Limb (tissue), 2 donors: ENCODE data around the gene UBR4.

ENCODE experiments used
- DNase-seq, 2 donors: peaks; one replicate each; pipeline ENCODE4 v3.0.0-alpha.2; 2016; ENCODE audit errors: extremely low spot score in 2 of 2

The UBR4 gene

DNA sequence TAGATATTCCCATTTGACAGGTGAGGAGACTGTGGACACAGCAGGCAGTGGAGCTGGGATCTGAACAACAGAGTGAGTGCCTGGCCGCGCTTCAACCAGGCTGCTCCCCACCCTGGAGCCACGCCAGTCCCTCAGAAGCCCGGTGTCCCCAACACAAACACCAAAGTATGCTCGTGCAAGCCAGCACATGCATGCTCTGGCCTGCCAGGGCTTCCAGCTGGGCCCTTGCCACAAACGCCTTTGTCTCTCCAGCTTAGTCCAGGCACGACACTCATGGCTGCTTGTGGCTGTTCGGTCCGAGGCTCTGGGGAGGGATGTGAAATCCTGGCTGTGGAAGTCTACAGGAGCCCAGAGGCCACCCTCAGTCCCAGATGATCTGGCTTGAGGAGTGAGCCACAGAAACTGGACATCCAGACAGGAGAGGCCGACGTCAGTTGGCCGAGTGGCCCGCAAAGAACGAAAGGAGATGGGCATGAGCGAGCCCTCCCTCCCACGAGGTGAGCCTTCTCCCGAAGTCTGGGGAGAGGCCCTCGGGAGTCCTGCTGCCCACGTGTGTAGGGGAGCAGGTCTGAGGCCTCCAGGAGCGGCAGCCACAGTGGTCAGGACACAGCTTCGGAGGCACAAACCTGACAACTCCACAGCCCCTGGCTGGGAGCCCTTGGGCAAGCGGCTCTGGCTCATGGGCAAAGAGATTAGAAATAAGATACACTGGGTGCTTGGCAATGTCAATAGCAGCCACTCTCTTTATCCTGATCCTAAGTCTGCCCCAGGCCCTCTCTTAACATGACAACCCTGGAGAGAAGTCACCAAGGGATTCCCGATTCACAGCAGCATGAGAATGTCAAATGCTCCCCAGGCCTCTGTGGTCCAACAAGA lies 136.5 kb downstream of the UBR4 start:
- no peak for DNase-seq

DNA sequence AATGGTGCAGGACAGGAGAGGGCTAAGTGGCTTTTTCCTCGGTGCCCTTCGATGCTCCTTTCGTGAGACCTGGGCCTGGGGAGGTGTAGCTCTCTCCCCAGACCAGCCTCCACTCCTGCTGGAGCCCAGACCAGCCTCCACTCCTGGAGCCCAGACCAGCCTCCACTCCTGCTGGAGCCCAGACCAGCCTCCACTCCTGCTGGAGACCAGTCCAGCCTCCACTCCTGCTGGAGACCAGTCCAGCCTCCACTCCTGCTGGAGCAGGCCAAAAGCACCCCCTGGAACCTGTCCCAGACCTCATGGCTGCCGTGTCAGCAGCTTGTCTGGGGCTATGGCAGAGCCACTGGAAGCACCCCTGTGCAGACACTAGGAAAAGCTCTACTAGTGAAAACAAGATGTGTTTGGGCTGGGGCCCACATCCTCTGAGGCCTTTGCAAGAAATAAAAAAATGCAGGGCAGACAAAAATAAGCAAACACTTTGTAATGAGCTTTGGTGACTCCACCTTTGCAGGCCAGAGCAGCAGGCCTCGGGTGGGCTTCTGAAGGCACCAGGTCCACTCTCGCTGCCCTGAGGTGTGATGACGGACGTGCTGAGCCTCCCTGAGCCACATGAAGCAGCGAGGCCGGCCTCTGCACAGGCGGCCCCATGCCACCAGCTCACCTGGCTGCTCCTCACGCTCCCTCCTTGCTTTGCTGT lies 137.6 kb downstream of the UBR4 start:
- DNase-seq, result no peak

- DNase-seq, result no peak
Observed at GRCh38 chr1:19071674-19072281, 138.3 kb downstream of the UBR4 start.

DNA sequence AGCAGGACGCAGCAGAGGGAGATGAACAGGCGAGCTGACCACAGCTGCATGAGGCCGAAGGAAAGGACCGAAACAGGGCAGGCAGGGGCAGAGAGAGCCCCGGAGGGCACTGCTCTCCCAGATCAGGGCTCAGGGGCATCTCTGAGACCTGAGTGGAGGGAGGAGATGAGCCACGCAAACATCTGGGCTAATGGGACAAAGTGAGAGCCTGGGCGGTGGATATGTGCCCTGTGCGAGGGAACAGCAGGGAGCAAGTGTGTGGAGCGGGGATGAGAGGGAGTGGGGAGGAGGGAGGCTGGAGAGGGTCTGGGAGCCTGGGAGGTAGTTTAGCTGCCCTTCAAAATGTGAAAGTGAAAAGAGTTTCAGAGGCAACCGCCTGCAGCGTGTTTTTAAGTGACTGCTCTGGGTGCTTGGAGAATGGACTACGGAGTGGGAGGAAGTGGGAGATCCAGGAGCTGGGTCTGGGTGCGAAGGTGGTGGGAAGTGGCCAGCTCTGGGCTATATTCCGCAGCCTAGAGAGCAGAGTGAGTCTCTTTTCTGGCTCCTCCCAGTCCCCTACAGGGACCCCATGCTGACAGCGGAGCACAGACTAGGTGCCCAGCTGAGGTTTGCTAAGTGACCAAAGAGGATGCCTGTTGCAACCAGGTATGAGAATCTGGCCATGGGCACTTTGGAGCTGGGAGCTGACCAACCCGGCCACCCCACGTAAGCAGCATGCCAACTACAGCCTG lies 139.0 kb downstream of the UBR4 start:
- DNase-seq, result no peak

DNA sequence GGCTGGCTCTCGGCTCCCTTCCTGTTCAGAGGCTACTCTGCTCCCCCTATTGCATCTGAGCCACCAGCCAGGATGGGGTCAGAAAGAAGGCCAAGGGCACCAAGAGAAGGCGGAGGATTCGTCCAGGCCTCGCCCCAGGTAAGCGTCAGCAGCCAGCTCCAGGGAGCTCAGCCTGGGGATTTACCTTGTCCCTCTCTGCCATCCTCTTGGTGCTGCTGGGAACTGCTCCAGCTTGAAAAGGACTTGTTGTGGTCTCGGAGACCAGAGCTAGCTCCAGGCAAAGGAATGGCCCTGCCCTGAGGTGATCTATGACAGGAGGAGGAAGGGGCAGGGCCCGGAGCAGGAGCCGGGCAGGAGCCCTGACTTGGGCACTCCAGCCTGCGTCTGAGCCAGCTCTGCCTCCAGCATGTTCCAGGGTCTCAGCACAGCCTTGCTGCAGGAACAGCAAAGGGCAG lies 139.8 kb downstream of the UBR4 start:
- no peak for DNase-seq

DNA sequence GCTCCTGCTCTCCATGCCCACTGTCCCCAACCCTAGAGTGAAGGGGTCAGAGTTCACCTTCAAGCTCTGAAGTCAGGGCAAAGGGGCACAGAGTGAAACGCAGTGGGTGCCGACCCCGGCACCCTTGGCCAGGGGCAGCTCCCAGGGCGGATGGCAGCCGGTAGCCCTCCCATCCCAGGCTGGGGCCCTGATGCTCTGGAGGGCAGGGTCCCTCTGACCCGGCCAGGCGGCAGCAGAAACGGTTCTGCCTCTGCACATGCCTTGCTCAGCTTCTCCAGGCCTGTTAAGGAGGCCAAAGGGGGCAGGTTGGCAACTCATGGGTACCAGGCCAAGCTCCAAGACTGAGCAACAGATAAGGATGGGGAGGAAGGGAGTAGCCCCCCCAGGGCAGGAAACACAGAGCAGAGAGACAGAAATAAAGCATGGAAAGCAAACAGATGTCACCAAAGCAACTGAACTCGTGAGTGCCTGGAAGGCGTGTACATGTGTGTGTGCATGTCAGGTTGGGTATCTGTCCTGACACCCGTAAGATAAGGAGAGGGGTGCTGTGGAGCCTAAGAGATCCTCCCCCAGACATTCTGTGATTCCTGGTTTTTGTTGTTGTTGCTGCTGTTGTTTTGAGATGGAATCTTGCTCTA lies 141.3 kb downstream of the UBR4 start:
- DNase-seq, result no peak

- DNase-seq, result no peak
Observed at GRCh38 chr1:19067912-19068638, 142.0 kb downstream of the UBR4 start.

GRCh38 chr1:19067182-19067911 lies 142.7 kb downstream of the UBR4 start:
- DNase-seq, result no peak

GRCh38 chr1:19066874-19067181 lies 143.2 kb downstream of the UBR4 start:
- DNase-seq, result no peak

DNA sequence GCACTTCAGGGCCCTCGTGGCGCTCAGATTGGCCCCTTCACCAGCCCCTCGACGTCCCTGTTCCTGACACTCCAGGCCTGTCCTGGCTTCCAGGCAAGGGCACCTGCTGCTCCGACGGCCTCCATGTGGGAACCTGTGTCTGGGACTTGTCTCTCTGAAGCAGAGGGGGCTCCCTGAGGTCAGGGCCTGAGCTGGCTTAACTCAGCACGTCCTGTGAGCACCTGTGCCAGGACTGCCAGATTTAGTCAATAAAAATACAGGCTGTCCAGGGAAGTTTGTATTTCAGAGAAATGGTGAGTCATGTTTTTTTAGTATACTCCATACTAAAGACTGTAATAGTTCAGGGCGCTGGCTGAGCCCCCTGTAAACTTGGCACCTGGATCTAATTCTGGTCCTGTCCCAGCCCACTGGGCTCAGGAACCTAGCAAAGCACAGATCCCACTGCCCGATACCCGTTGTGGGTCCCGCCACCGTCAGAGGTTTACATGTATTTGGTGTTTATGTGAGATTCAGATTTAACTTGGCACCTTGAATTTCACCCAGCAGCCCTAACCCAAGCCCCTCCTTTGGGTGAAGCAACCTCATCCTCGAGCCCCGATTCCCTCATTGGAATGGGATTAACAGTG lies 143.7 kb downstream of the UBR4 start:
- DNase-seq, result no peak

GRCh38 chr1:19065526-19066247 lies 144.4 kb downstream of the UBR4 start:
- no peak for DNase-seq

DNA sequence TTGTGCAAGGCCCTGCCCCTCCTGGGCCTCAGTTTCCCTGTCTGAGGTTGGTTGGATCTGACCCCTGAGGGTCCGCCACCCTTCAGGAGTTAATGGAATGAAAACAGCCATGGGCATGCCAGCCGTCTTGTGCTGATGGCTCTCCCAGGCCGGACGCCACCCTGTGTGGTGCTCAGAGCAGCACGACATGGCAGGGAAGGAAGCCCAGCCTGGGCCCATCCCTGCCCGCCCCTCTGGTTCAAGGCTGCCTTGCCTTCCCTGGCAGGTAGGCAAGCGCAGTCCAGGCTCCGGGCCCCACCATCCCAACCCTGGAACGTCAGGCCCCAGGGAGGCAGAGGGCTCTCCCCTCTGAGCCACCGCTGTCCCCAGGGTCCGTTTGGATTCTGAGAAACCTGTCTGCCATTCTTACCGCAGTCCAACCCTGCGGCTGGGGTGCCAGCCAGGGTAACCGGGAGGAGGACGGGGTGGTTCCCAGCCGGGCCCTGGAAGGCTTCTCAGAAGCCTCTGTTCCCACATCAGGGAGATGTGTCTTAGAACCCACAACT lies 145.1 kb downstream of the UBR4 start:
- DNase-seq, result no peak

- no peak for DNase-seq
Observed at GRCh38 chr1:19063122-19063521, 146.9 kb downstream of the UBR4 start.

GRCh38 chr1:19062258-19063029 lies 147.6 kb downstream of the UBR4 start:
- no peak for DNase-seq

DNA sequence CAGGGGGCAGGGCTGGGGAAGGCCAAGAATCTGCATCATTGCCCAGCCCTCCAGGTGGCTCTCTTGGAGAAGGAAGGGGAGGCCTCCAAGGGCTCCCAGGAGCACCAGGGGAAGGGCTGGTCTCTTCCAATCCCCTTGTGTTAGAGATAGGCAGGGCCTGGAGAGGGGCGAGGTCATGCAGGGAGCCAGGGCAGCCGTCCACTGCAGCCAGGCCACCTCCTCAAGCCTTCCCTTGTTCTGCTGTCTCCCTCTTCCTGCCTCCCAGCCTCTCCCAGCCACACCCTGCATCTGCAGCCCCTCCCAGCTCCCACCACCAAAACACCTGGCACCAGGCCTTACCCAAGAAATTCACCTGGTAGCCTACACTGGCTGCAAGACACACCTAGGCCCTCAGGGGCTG lies 148.3 kb downstream of the UBR4 start:
- no peak for DNase-seq

DNA sequence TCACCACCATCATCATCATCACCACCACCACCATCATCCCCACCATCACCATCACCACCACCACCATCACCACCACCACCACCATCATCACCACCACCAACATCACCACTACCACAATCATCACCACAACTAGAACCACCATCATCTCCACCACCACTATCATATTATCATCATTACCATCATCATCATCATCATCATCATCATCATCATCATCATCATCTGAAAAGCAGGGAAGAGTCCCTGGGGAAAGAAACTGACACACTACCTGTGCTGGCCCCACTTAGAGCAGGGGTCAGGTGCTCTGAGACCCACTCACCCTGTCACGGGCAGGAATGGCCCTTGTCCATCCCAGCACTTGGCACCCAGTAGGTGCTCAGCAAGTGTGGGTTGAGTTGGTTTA lies 148.7 kb downstream of the UBR4 start:
- DNase-seq, result no peak

- no peak for DNase-seq
Observed at GRCh38 chr1:19059773-19060172, 150.3 kb downstream of the UBR4 start.

GRCh38 chr1:19058476-19058797 lies 151.6 kb downstream of the UBR4 start:
- no peak for DNase-seq
